CD14-positive monocyte (primary cell): ENCODE measurements around the gene WDFY3. TPM values are rescaled to one million over a fixed set of nuclear protein-coding genes. Genes with fewer than 3 reads are reported as not detected.

Source experiments
- DNase-seq, 3 donors: peaks; one replicate each; pipeline ENCODE4 v3.0.0-alpha.2; 2011 to 2022
- H2AFZ ChIP-seq: 2 replicates; pipeline ENCODE4 v1.6.0; 2012; ENCODE audit warnings: mild to moderate bottlenecking, low read depth, low read length, inconsistent platforms; ENCODE audit not compliant: insufficient read depth, poor library complexity, severe bottlenecking
- H3K27ac ChIP-seq, 2 donors: 1 replicate in 1 of 2; 2 replicates in 1 of 2; pipeline ENCODE4 v1.5.1; 2012 to 2013; ENCODE audit warnings: low read length in 2 of 2, control low read depth in 1 of 2, inconsistent platforms in 1 of 2, low read depth in 1 of 2, mild to moderate bottlenecking in 1 of 2
- H3K27me3 ChIP-seq, 2 donors: one replicate each; pipeline versions ENCODE4 v1.6.0 to v1.6.1; 2011 to 2013; ENCODE audit warnings: low read length in 2 of 2; ENCODE audit not compliant: control insufficient read depth in 2 of 2, insufficient read depth in 2 of 2
- H3K36me3 ChIP-seq, 2 donors: replicated peaks in 1 of 2; 1 replicate in 1 of 2; 2 replicates in 1 of 2; pipeline versions ENCODE4 v1.5.1 to v1.6.1; 2012 to 2013; ENCODE audit warnings: low read length in 2 of 2, control low read depth in 1 of 2, inconsistent platforms in 1 of 2, mild to moderate bottlenecking in 1 of 2; ENCODE audit not compliant: insufficient read depth in 2 of 2, control insufficient read depth in 1 of 2
- H3K4me1 ChIP-seq, 2 donors: 1 replicate in 1 of 2; 2 replicates in 1 of 2; pipeline versions ENCODE4 v1.5.1 to v1.6.1; 2012 to 2013; ENCODE audit warnings: low read length in 2 of 2, control low read depth in 1 of 2, inconsistent platforms in 1 of 2, mild to moderate bottlenecking in 1 of 2, moderate library complexity in 1 of 2; ENCODE audit not compliant: insufficient read depth in 2 of 2, control insufficient read depth in 1 of 2
- H3K4me2 ChIP-seq: replicated peaks from 2 replicates; pipeline ENCODE3; 2012; ENCODE audit warnings: low read length, moderate library complexity, mild to moderate bottlenecking; ENCODE audit not compliant: poor library complexity, severe bottlenecking; ENCODE audit errors: extremely low read depth
- H3K4me3 ChIP-seq, 3 experiments: fragments of 200-600 bp in 1 of 3; sonication (generic) in 1 of 3; replicated peaks in 1 of 3; 1 replicate in 2 of 3; 2 replicates in 1 of 3; pipeline ENCODE4 v1.5.1; 2011 to 2013; ENCODE audit warnings: low read length in 3 of 3, mild to moderate bottlenecking in 3 of 3, control low read depth in 2 of 3, low read depth in 2 of 3, inconsistent platforms in 1 of 3, moderate library complexity in 1 of 3
- H3K79me2 ChIP-seq: 2 replicates; pipeline ENCODE4 v1.6.0; 2012; ENCODE audit warnings: mild to moderate bottlenecking, control low read depth, inconsistent platforms, low read length, moderate library complexity; ENCODE audit not compliant: insufficient read depth
- H3K9ac ChIP-seq: 2 replicates; pipeline ENCODE4 v1.6.0; 2017; ENCODE audit warnings: low read length, mild to moderate bottlenecking; ENCODE audit not compliant: insufficient read depth, poor library complexity, severe bottlenecking
- H3K9me3 ChIP-seq, 2 donors: replicated peaks in 1 of 2; 1 replicate in 1 of 2; 2 replicates in 1 of 2; pipeline versions ENCODE4 v1.5.1 to v1.6.1; 2012 to 2013; ENCODE audit warnings: low read length in 2 of 2, control low read depth in 1 of 2; ENCODE audit not compliant: control insufficient read depth in 1 of 2, insufficient read depth in 1 of 2
- H4K20me1 ChIP-seq: 2 replicates; pipeline ENCODE4 v1.6.0; 2012; ENCODE audit warnings: mild to moderate bottlenecking, low read length, control low read depth, moderate library complexity; ENCODE audit not compliant: insufficient read depth
- H3K27ac Mint-ChIP-seq, 7 donors: one replicate each; pipeline ENCODE4 v1.8.0; 2020; ENCODE audit warnings: mild to moderate bottlenecking in 7 of 7, mixed read lengths in 7 of 7, moderate library complexity in 6 of 7, inconsistent platforms in 2 of 7
- H3K27me3 Mint-ChIP-seq, 3 donors: one replicate each; pipeline ENCODE4 v1.8.0; 2021 to 2022; ENCODE audit warnings: low read depth in 3 of 3, mild to moderate bottlenecking in 3 of 3, mixed read lengths in 3 of 3, moderate library complexity in 3 of 3, inconsistent platforms in 1 of 3
- H3K36me3 Mint-ChIP-seq, 2 donors: one replicate each; pipeline ENCODE4 v1.8.0; 2020; ENCODE audit warnings: mixed read lengths in 2 of 2, inconsistent platforms in 1 of 2, mild to moderate bottlenecking in 1 of 2
- H3K4me1 Mint-ChIP-seq: one replicate; pipeline ENCODE4 v1.8.0; 2020; ENCODE audit warnings: mild to moderate bottlenecking, mixed read lengths
- H3K4me3 Mint-ChIP-seq, 2 donors: one replicate each; pipeline ENCODE4 v1.8.0; 2020; ENCODE audit warnings: mild to moderate bottlenecking in 2 of 2, mixed read lengths in 2 of 2, moderate library complexity in 1 of 2
- H3K9me3 Mint-ChIP-seq, 7 donors: one replicate each; pipeline ENCODE4 v1.8.0; 2020 to 2022; ENCODE audit warnings: mixed read lengths in 7 of 7, mild to moderate bottlenecking in 6 of 7, moderate library complexity in 6 of 7, inconsistent platforms in 2 of 7
- WGBS: methylation state at CpG from one replicate; pipeline ENCODE4 v1.1.5; 2013; ENCODE audit warnings: missing lambda C conversion rate; ENCODE audit not compliant: insufficient coverage; 5-methylcytosine and 5-hydroxymethylcytosine counted together
- intact Hi-C, 2 donors: fragments of 100-400 bp; cut with micrococcal nuclease; formaldehyde crosslinking; loops; one replicate each; pipeline versions ENCODE4 v1.15.0 to v1.15.1; 2023
- polyA plus RNA-seq, 3 donors: library from polyadenylated mRNA; depleted of rRNA in 1 of 3; unstranded in 2 of 3; stranded (reverse) in 1 of 3; fragments of 300-500 nt in 2 of 3; fragments of >200 nt in 1 of 3; fragmentation: Illumina TruSeq in 2 of 3; gene quantifications; 1 replicate in 2 of 3; 2 replicates in 1 of 3; pipeline ENCODE4 v1.2.3, GENCODE V29; 2012 to 2021
- TF ChIP-seq, protein P1 (sequence below): fragments of 200-600 bp; IDR thresholded peaks from one replicate; pipeline ENCODE4 v1.8.0; 2022; ENCODE audit warnings: antibody characterized with exemption, mild to moderate bottlenecking

The WDFY3 gene
- polyA plus RNA-seq, 3 donors = 5.6 to 35.5 (median 5.9) TPM

DNA sequence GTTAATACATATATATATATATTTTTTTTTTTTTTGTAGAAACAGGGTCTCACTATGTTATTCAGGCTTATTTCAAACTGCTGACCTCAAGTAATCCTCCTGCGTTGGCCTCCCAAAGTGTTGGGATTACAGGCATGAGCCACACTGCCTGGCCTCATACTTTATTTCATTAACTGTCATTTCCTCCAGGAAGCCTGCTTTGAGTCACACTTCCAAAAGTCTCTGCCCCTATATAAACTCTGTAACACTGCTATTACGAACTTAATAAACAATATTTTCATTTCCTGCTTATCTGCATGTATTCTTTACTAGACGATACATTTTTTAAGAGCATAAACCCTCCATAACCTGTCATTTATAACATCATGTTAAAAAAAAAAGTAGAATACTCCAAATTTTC, 167.2 kb downstream of the WDFY3 start:
- no peaks in the 10 kb centered on the region for H3K4me1 Mint-ChIP-seq
- Histone ChIP-seq H2AFZ (no peak overlapping the region), H3K9me3 (no peaks in the 10 kb centered on the region), H3K4me1 (no peaks in the 10 kb centered on the region), H3K27me3 (no peaks in the 10 kb centered on the region), H3K27ac (no peak overlapping the region), H3K36me3 (peaks cover 70 to 94% of the 10 kb centered on the region in 2 donors), H3K4me2 (no peak overlapping the region), H3K4me3 (no peak overlapping the region), H4K20me1 (no peaks in the 10 kb centered on the region), H3K79me2 (no peaks in the 10 kb centered on the region), H3K9ac (no peak overlapping the region)
- WGBS = 100% methylated on average over 1 of the region's 3 CpGs
- H3K27me3 Mint-ChIP-seq = no peaks in the 10 kb centered on the region
- DNase-seq = no peak
- intact Hi-C loops = no loop called here
- peaks cover 66 to 79% of the 10 kb centered on the region in 2 donors for H3K36me3 Mint-ChIP-seq
- TF ChIP-seq, protein P1, sequence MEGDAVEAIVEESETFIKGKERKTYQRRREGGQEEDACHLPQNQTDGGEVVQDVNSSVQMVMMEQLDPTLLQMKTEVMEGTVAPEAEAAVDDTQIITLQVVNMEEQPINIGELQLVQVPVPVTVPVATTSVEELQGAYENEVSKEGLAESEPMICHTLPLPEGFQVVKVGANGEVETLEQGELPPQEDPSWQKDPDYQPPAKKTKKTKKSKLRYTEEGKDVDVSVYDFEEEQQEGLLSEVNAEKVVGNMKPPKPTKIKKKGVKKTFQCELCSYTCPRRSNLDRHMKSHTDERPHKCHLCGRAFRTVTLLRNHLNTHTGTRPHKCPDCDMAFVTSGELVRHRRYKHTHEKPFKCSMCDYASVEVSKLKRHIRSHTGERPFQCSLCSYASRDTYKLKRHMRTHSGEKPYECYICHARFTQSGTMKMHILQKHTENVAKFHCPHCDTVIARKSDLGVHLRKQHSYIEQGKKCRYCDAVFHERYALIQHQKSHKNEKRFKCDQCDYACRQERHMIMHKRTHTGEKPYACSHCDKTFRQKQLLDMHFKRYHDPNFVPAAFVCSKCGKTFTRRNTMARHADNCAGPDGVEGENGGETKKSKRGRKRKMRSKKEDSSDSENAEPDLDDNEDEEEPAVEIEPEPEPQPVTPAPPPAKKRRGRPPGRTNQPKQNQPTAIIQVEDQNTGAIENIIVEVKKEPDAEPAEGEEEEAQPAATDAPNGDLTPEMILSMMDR = no peak
- H3K27ac Mint-ChIP-seq = no peak overlapping the region
- peaks cover 0 to 3% (median 0%) of the 10 kb centered on the region in 7 donors for H3K9me3 Mint-ChIP-seq
- H3K4me3 Mint-ChIP-seq = no peak overlapping the region

DNA sequence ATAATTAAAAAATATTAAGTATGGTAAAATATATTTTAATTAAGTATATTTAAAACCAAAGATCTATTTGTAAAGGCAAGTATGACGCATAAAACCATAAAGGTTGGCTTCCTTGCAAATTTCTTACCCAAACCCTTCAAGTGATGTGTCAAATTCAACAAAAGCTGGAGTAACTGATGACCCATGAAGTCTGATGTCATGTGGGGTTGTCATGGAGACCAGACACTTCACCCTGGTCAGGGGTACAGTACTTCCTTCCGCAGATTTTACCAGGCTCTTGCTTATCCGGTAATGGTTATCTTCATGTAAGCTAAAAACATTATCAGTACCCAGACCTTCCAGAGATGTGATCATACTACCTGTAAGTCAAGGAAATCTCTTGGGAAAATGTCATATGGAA, 170.1 kb downstream of the WDFY3 start:
- Histone ChIP-seq H3K79me2 (no peaks in the 10 kb centered on the region), H3K9ac (no peak overlapping the region), H3K4me2 (no peak overlapping the region), H3K36me3 (peaks cover 67 to 94% of the 10 kb centered on the region in 2 donors), H3K4me1 (no peaks in the 10 kb centered on the region), H3K9me3 (no peaks in the 10 kb centered on the region), H4K20me1 (no peaks in the 10 kb centered on the region), H3K4me3 (no peak overlapping the region), H2AFZ (no peak overlapping the region), H3K27me3 (no peaks in the 10 kb centered on the region), H3K27ac (no peak overlapping the region)
- no CpG with 5 or more reads among the region's 3 CpGs for WGBS
- Mint-ChIP-seq H3K27me3 (no peaks in the 10 kb centered on the region), H3K9me3 (peaks cover 0 to 3% (median 0%) of the 10 kb centered on the region in 7 donors), H3K36me3 (peaks cover 64 to 71% of the 10 kb centered on the region in 2 donors), H3K4me3 (no peak overlapping the region), H3K4me1 (no peaks in the 10 kb centered on the region), H3K27ac (no peak overlapping the region)
- intact Hi-C loops = no loop called here
- DNase-seq = no peak
- TF ChIP-seq, protein P1 = no peak
